Hematopoietic multipotent progenitor cell (in vitro differentiated cells): ENCODE results near the gene FAM131B. TPM values are rescaled to one million over a fixed set of nuclear protein-coding genes. Genes with fewer than 3 reads are reported as not detected.

Experiments used
- DNase-seq, 3 donors: peaks; one replicate each; pipeline ENCODE4 v3.0.0-alpha.2; 2011 to 2015; ENCODE audit warnings: low read depth in 2 of 3, low spot score in 2 of 3
- total RNA-seq: library from RNA; depleted of rRNA; stranded (reverse); fragments of >200 nt; gene quantifications from one replicate; pipeline ENCODE4 v1.2.3, GENCODE V29; 2012

The FAM131B gene
- total RNA-seq, 1 donor: 0.81 TPM

- DNase-seq: no peak
These were observed 21.1 kb upstream of the FAM131B start for GRCh38 chr7:143383642-143383957.

GRCh38 chr7:143382791-143383641, 20.5 kb upstream of the FAM131B start:
- no peak for DNase-seq

GRCh38 chr7:143382126-143382790, 19.7 kb upstream of the FAM131B start:
- no peak for DNase-seq

- no peak for DNase-seq
These were observed 19.1 kb upstream of the FAM131B start for GRCh38 chr7:143381427-143382125.

- peak; percentile 55 to 92 (median 91) for DNase-seq
These were observed 18.3 kb upstream of the FAM131B start, which contains the start of gene ZYX for GRCh38 chr7:143380646-143381426. Gene ZYX (plus strand): TSS chr7:143381345. CDS start chr7:143381572, 227 bp downstream.

GRCh38 chr7:143380260-143380645, 17.7 kb upstream of the FAM131B start:
- DNase-seq: peak; percentile 79 to 96 (median 91)

GRCh38 chr7:143379611-143380259, 17.2 kb upstream of the FAM131B start:
- DNase-seq: no peak

- no peak for DNase-seq
These were observed 13.9 kb upstream of the FAM131B start for GRCh38 chr7:143376396-143376795.

- DNase-seq: peak in 2 of 3 donors; percentile 81 to 84
These were observed 13.0 kb upstream of the FAM131B start for GRCh38 chr7:143375298-143376034.

- DNase-seq: peak in 1 of 3 donors; percentile 40
These were observed 12.0 kb upstream of the FAM131B start for GRCh38 chr7:143374561-143374960.

GRCh38 chr7:143373255-143373794, 10.8 kb upstream of the FAM131B start:
- DNase-seq: no peak

- DNase-seq: peak in 2 of 3 donors; percentile 69 to 92
These were observed 9.6 kb upstream of the FAM131B start for GRCh38 chr7:143372070-143372469.

- DNase-seq: no peak
These were observed 7.5 kb upstream of the FAM131B start for GRCh38 chr7:143369678-143370651.

GRCh38 chr7:143368387-143368786, 5.9 kb upstream of the FAM131B start:
- no peak for DNase-seq

GRCh38 chr7:143367972-143368371, 5.5 kb upstream of the FAM131B start:
- no peak for DNase-seq

GRCh38 chr7:143363016-143363937, 764 bp upstream of the FAM131B start:
- DNase-seq: no peak

- DNase-seq: no peak
These were observed 872 bp downstream of the FAM131B start for GRCh38 chr7:143361552-143362130.
